HG03469 (cell line): ENCODE measurements around the gene ANKRD49.

Experiments
- ATAC-seq: cut with Tn5 transposase; IDR thresholded peaks from one replicate; pipeline ENCODE4 v1.9.1; 2021; ENCODE audit warnings: mild to moderate bottlenecking, moderate library complexity, moderate number of reproducible peaks; ENCODE audit not compliant: unreplicated experiment

The ANKRD49 gene, protein sequence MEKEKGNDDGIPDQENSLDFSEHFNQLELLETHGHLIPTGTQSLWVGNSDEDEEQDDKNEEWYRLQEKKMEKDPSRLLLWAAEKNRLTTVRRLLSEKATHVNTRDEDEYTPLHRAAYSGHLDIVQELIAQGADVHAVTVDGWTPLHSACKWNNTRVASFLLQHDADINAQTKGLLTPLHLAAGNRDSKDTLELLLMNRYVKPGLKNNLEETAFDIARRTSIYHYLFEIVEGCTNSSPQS

DNA sequence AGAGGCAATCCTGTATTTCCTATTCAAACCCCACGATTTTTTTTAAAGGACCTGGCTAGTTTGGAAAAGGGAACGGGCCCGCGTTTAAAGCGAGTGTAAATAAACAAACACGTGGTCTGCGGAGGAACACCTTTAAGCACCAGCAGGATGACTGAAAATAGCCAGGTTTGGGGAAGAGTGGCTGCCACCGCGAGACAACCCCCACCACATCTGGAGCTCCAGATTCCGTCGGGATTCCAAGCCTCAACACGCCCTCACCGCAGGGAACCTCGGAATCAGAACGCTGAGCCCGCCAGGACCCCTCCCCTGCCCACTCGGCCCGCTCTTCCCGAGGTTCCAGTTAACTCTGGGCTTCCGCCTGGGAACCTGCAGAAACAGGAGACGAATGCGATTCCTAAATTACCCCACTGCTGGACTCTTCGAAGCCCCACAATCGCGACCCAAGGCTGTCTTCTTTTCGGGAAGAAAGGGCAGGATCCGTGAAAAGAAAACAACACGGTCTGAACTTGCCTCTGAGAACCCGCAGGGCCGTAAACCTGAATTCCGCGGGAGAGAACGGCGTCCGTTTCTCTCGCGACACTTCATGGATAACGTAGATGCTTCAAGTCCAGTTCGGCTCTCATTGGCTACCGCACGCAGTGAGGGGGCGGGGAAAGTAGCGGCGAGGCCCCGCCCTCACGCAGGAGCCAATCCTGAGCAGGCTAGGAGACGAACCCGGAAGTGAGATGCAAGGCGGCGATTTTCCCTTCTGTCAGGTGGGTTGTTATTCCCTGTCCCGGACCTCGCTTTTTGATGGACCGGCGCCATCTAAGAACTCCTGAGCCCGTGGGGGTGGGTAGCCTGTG, at the start of gene ANKRD49, which contains the start of gene MRE11:
TSS of gene ANKRD49 (plus strand) at position 704 of the 845 bp plus-strand sequence. CDS start 2,710 bp downstream, outside the sequence.
TSS of gene MRE11 (minus strand) at position 564 of the 845 bp plus-strand sequence. CDS start 1,043 bp downstream, outside the sequence.
- ATAC-seq: peak; percentile 99

DNA sequence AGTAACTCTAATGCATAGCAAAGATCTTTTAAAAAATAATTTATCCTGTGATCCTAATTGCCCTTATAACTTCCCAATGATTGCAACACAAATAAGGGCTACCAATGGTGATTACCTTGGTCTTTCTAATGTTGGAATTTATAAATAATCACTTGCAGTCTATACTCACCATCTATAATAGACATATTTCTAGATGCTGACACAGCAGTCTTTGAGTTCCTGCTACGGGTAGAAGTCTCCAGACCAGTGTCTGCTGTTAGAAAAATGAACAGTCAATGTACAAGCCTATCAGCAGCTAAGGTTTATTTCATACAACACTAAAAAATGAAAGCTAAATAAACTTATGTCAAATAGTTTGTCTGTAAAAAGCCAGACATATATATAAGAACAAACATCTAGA, 48.1 kb upstream of the ANKRD49 start:
- no peak for ATAC-seq

DNA sequence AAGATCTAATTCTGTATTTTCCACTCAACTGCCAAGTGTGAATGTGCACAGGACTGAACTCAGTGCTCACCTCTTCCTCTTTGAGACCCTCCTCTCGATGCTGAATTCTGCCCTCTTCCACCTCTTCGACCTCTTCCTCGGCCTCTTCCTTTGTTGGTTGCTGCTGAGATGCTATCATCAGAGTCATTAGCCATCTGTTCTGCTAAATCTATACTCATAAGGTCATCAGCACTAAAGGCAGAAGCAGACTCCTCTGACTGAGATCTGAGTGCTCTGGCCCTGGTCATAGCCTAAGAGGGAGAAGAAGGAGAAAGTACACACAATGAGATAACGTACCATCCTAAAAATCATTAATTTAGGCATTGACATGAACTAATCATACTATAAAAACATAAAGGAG, 46.6 kb upstream of the ANKRD49 start:
- no peak for ATAC-seq

DNA sequence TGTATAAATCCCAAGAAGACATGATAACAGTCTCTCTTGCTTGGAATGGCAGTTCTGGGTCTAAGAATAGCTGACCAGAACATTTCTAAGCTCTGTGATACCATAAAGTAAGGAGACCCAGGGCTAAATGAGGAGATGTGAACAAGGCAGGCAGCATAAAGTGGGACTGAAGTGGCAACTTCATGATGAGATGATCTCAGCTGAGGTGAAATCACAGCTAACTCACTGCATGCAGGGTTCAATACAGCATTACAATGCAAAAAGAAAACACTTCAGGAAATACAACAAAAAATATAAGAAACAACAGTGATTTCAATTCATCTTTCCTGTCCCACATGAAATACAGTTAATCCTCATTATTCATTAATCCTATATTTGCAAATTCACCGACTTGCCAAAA, 44.8 kb upstream of the ANKRD49 start:
- no peak for ATAC-seq

DNA sequence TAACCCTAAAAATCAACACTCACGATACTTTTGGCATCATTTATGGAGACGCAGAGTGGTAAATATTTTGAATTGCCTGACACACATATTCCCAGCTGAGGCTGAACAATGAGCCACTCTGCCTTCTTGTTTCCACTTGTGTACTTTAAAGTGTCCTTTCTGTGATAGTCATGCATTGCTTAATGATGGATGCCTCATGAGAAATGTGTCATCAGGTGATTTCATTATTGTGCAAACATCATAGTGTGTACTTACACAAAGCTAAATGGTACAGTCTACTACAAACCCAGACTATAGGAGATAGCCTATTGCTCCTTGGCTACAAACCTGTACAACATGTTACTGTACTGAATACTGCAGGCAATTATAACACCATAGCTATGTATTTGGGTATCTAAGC, 44.3 kb upstream of the ANKRD49 start:
- no peak for ATAC-seq

DNA sequence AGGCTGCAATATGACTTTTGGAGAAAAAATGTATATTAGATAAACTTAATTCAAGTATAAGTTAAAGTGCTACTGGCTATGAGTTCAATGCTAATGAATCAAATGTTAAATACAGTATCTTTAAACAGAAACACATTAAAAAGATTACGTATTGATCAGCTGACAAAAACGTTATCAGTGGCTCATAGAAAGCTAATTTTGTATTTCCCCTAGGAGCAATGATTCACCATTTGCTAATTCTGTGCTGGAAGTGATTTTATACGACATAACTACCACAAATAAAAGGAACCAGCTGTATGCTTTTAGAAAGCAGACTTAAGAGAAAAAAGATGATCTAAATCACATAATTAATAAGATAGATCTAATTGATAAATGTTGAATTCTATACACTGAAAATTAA, 43.7 kb upstream of the ANKRD49 start:
- ATAC-seq: no peak

DNA sequence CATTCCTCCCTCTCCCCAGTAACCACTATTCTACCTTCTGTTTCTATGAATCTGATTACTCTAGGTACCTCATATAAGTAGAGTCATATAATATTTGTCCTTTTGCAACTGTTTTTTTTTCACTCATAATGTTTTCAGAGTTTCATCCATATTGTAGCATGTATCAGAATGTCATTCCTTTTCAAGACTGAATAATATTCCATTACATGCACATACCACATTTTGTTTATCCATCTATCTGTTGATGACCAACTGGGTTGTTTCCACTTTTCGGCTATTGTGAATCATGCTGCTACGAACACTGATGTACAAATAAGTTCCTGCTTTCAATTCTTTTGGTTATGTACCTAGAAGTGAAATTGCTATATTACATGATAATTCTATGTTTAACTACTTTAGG, 40.8 kb upstream of the ANKRD49 start:
- no peak for ATAC-seq

DNA sequence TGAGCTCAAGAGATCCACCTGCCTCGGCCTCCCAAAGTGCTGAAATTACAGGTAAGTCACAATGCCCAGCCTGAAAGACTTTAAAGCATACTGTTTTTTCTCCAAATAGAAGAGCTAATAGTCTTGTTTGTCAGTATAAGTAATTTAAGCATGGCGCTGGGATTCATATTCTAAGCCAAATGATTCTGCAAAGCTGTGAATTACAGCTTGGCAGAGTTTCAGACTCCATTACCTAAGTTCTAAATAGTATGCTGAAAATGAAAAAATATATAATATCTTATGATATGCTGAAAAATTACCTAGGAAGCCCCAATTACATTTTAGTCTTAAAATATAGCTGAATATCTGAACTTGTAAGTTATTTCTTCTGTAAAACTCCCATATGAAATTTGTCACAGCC, 39.5 kb upstream of the ANKRD49 start:
- no peak for ATAC-seq

DNA sequence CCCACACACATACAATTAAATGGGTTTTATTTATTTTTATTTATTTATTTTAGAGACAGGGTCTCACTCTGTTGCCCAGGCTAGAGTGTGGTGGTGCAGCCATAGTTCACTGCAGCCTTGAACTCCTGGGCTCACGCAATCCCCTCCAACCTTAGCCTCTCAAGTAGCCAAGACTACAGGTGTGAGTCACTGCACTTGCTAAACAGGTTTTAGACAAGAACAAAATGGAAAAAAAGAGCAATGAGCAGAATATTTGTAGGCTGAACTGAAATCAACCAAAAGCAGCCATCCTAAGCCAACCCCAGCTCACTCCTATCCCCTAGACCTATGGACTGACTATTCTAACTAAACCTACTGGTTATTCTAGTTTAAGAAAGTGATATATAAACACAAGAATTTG, 37.9 kb upstream of the ANKRD49 start:
- ATAC-seq: no peak

DNA sequence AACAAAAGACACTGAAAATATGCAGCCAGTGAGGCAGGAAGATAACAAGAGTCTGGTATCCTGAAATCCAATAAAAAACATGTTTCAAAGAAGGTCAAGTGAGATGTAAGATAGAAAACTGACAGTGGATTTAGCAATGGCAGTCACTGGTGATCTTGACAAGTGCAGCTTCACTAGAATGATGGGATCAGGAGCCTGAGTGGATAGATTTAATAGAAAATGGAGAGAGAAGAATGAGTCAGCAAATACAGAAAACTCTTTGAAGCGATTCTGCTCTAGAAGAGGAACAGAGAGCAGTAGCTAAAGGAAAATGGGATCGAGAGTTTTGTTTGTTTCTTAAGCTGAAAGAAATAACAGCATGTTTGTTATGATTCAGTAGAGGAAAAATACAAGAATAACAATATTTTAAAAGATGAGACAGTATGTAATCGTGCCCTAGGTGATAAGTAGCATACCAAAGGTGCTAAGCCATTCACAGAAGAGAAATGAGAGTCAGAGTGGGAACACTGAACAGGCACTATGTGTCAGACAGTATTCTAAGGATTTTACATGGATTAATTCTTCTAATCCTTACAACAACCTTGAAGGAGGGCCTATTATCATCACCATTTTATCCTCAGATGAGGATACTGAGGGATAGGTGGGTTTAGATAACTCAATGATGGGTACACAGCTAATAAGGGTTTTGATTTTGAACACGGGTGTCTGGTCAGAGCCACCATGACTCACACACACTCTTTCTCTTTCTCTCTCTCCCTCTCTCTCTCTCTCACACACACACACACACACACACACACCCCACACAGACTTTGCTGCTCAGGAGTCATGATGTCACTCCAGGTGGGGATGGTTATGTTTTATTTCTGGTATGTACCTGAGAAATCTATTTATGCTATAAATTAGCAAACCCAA, 36.4 kb upstream of the ANKRD49 start:
- ATAC-seq: no peak

DNA sequence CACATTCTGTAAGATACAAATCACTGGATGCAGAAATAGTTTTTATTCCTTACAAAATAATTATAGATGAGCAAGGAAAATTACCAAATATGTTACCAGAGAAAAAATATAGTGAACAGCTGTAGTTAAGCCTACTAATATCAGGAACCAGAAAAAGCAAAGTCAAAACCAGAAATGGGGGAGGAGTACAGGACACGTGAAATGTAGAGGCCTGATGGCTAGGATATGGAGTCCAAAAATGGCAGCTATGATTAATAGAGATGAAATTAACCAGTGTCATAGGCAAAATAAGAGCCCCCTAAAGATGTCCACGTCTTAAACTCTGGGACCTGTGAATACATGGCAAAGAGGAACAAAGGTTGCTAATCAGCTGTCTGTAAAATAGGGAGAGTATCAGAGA, 34.2 kb upstream of the ANKRD49 start:
- ATAC-seq: no peak

DNA sequence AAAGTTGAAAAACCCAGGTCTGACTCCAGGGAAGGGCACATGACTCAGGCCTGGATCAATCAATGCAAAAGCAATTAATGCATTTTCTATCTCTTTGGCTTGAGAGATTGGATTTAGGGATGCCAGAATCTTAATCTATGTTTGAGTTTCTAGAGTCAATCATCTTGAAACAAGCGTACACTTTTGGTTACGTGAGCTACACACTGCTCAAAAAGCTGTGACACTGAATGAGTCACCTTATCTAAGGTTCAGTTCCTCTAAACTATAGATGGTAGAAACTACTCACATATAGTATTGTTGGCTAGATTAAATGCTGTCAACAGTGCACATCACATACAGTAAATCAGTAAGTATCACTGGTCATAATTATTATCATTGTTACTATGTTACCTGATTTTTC, 24.4 kb upstream of the ANKRD49 start:
- ATAC-seq: peak; percentile 93

DNA sequence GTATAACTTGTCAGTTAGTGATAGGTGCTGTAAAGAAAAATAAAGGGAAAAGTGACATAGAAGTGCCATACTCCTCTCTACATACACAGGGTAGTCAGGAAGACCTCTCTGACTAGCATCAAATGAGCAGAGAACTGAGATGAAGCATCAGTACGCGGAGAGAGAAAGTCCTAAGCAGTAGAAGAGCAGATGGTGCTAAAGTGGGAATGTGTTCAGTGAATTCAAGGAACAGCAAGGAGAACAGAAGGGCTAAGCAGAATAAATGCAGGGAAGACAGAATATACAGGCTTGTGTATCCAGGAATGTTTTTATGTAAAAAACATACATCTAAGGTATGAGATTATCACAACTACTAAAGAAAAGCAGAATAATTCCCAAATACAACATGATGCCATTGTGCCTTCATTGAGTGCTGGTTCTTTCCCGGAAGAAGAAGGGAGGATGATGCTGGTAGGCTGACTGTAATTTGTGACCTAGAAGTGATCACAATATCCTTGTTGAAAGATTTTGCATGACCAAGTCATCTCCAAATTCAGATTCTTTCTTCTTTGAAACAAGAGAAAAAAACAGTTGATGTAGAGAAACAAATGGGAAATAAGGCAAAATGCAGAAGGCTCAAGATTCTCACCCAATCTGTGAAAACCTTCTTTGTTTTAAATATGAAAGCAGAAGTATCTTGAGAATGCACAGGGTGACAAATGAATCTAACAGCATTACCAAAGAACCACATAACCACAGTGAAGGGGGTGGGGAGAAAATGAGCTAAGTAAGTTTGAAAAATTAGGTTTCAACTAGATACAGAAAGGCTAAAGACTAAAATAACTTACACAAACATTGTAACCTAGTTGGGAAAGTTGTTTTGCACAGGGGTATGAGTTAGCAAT, 20.6 kb upstream of the ANKRD49 start:
- peak; percentile 76 for ATAC-seq

DNA sequence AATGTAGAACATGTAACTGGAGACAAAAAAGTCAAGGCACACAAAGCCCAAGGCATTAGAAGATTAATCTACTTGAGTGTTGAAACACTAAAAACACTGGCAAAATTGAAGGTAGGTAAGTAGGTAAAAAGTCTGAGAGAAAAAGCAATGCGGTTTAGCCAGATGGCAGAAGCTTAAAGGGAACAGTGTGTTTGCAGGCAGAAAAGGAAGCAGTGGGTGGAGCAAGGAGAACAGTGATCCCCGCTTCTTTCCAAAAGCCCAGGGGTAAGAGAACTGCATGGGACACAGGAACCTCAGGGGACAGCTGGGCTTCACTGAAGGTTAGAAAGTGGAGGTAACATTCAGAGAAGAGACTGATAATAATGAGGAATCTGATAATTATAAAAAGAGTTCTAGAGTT, 16.2 kb upstream of the ANKRD49 start:
- no peak for ATAC-seq

DNA sequence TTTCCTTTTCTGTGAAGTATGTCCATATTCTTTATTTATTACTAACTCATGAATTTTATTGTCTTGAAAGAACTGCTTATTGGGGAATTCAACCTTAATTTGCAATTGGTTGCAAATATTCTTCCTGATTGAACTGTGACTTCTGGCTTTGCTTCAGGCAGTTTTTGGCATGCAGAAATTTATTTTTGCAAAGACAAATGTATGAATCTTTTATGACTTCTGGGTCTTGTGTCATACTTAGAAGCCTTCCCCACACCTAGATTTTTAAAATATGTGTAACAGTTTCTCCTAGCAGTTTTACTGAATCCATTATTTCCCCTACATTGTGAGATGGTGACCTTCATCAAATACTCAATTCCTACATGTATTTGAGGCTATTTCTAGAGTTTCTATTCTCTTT, 12.4 kb upstream of the ANKRD49 start:
- no peak for ATAC-seq

DNA sequence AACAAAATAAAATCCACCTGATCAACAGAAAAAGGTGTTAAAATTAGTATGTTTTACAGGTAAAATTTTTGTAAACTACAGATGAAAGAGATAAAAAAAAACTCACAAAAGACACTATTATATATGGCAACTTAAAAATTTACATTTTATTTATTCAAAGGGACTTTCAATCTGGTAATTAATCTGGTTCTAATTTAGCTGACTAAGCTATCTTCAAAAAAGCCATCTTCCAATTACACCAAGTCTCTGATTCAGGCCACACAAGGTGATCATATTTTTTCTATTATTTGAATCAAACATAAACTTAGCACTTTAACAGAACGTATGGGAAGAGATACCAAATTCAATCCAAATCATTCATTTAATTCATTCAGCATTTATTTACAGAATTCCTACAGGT, 7.7 kb upstream of the ANKRD49 start:
- no peak for ATAC-seq

DNA sequence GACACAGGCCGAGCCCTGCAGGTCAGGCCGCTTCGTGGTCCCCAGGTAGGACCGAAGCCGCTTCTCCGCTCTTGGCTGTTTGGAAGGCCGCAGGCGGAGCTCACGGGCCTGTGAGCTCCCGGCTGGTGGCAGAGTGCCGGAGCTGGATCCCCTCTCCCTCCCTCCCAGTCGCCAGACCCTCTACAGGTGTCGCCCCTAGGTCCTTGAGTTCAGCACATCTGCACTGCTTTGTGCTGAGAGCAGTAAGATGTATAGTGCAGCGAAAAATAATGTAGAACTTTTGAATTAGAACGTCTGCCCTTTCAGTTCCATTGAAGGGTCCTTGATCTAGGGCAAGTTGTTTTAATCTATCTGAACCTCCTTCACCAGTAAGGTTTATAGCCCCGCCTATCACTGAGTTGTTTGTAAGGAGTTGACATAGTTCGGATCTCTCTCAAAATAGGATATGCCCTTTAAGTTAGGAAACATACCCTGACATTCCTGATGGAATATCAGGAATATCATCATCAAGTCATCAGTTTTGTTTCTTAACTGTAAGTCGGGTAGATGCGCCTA, 419 bp downstream of the ANKRD49 start:
- peak; percentile 22 for ATAC-seq

DNA sequence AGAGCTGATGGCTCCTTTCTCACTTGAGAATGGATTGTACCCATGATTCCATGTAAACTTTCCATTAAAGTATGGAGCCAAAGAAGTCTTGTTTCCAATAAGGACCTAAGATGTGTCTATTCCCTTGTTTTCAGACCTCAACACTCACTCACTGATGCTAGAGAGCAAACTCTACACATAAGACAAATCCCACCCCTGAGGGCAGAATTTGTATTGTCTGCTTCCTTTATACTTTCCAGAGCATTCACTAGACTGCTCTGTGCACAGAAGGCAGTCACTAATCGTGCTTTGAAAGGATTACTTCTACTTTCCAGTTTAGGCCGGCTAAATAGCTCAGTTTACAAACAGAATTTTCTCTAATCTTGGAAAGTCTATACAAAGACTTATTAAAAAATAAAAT, 6.4 kb downstream of the ANKRD49 start:
- ATAC-seq: no peak

DNA sequence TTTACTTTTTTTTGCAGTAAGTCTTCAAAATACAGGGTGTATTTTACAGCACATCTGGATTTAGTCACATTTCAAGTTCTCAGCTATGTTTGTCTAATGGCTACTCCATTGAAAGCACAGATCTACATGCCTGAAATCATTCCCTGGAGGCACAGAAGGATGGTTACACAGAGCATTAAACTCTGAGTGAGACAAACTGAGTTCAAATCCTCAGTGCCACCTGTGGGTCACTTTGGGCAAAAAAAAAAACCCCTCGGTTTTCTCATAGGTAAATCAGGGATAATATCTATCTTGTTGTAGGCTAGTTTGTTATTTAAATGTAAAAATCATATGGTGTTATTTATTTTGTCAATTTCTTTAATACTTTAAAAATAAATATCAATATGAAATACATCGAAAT, 7.7 kb downstream of the ANKRD49 start:
- ATAC-seq: no peak
